Measurements from ENCODE around the gene KLHL21.

- TF ChIP-seq CTCF (IDR thresholded peaks at IDR 0.05; ENCODE audit: insufficient read depth, low read length, poor library complexity, severe bottlenecking) (no peak), EZH2phosphoT487 (conservative IDR thresholded peaks at IDR 0.05; ENCODE audit: low read length) (no peak)
Measured at GRCh38 chr1:6631058-6631457, 28.4 kb upstream of the KLHL21 start.
